ENCODE measurements around the gene CEMP1. TPM values are rescaled to one million over a fixed set of nuclear protein-coding genes. Genes with fewer than 3 reads are reported as not detected.

Gene CEMP1
- total and polyA plus RNA-seq, 11 donors = 0.04 to 0.27 (median 0.18) TPM; not detected in 8

GRCh38 chr16:2516391-2517240, 14.6 kb downstream of the CEMP1 start:
- H3K4me3 ChIP-seq = peak overlapping the region in 9 of 12 donors; percentile 0 to 99 (median 94)
- no peaks in the 10 kb centered on the region for H3K9me3 ChIP-seq
- H3K36me3 ChIP-seq = peaks cover 0 to 17% (median 6%) of the 10 kb centered on the region in 9 donors
- WGBS, 4 donors = 58 to 67% (median 60%) methylated on average over 11 of the region's 11 CpGs
- TF ChIP-seq POLR2A (IDR thresholded peaks at IDR 0.05) (no peak), CTCF (IDR thresholded peaks at IDR 0.05) (no peak)
- intact Hi-C loops (cut with DNase I) = loop anchor here in 1 of 10 donors (10.0 kb wide), 1 partner anchor 252 kb away; the partner anchor contains the start of gene RNPS1
- H3K27me3 ChIP-seq = no peaks in the 10 kb centered on the region
- peak overlapping the region in 9 of 12 donors; percentile 9 to 99 (median 95) for H3K27ac ChIP-seq
- ATAC-seq = no peak
- DNase-seq = peak in 3 of 5 donors; percentile 25 to 68 (median 42)
- peaks cover 22 to 78% (median 65%) of the 10 kb centered on the region in 12 donors for H3K4me1 ChIP-seq

GRCh38 chr16:2515180-2515851, 15.9 kb downstream of the CEMP1 start:
- H3K4me1 ChIP-seq = peaks cover 22 to 78% (median 57%) of the 10 kb centered on the region in 12 donors
- peak overlapping the region; percentile 87 to 100 (median 96) for H3K4me3 ChIP-seq
- H3K36me3 ChIP-seq = peaks cover 0 to 17% (median 6%) of the 10 kb centered on the region in 9 donors
- peak overlapping the region in 11 of 12 donors; percentile 93 to 99 (median 95) for H3K27ac ChIP-seq
- intact Hi-C loops (cut with DNase I) = loop anchor here in 1 of 10 donors (10.0 kb wide), 1 partner anchor 251 kb away; the partner anchor contains the start of gene RNPS1
- no peaks in the 10 kb centered on the region for H3K27me3 ChIP-seq
- TF ChIP-seq POLR2A (IDR thresholded peaks at IDR 0.05) = no peak
- TF ChIP-seq CTCF (IDR thresholded peaks at IDR 0.05) = no peak
- WGBS, 4 donors = 24 to 41% (median 31%) methylated on average over 10 to 14 of the region's 14 CpGs
- ATAC-seq (no peak), DNase-seq (peak in 2 of 5 donors; percentile 19 to 55)
- no peaks in the 10 kb centered on the region for H3K9me3 ChIP-seq

GRCh38 chr16:2514333-2515179, 16.7 kb downstream of the CEMP1 start:
- Histone ChIP-seq H3K27ac (peak overlapping the region; percentile 93 to 99 (median 95)), H3K9me3 (no peaks in the 10 kb centered on the region), H3K4me3 (peak overlapping the region; percentile 87 to 100 (median 96)), H3K27me3 (no peaks in the 10 kb centered on the region), H3K36me3 (peaks cover 0 to 14% (median 4%) of the 10 kb centered on the region in 9 donors), H3K4me1 (peaks cover 20 to 81% (median 53%) of the 10 kb centered on the region in 12 donors)
- TF ChIP-seq POLR2A (IDR thresholded peaks at IDR 0.05) = no peak
- no peak for TF ChIP-seq CTCF (IDR thresholded peaks at IDR 0.05)
- 1 to 2% (median 1%) methylated on average over 21 to 63 of the region's 63 CpGs for WGBS, 4 donors
- intact Hi-C loops (cut with DNase I) = loop anchor here in 2 of 10 donors (1.0 to 10.0 kb wide), 2 partner anchors 23 to 250 kb away; partner anchors contain the start of gene RNPS1 (in 1 of the 2)
- DNase-seq (peak in 1 of 5 donors; percentile 71), ATAC-seq (no peak)
